Subcutaneous adipose tissue (tissue), 4 donors: ENCODE data around the gene GGT5. TPM values are rescaled to one million over a fixed set of nuclear protein-coding genes. Genes with fewer than 3 reads are reported as not detected.

Experiments
- CTCF ChIP-seq: fragments of 450-650 bp; IDR thresholded peaks from one replicate; pipeline ENCODE4 v1.5.1; 2016; ENCODE audit warnings: low read depth, mild to moderate bottlenecking, control low read depth, antibody characterized with exemption, moderate library complexity
- total RNA-seq, 4 donors: library from RNA; depleted of rRNA; stranded (reverse); fragments of >200 nt; gene quantifications; one replicate each; pipeline ENCODE4 v1.1.0, GENCODE V29; 2016

Gene GGT5
- total RNA-seq, 4 donors from 2014 or later: 55.9 to 111 (median 64.6) TPM

DNA sequence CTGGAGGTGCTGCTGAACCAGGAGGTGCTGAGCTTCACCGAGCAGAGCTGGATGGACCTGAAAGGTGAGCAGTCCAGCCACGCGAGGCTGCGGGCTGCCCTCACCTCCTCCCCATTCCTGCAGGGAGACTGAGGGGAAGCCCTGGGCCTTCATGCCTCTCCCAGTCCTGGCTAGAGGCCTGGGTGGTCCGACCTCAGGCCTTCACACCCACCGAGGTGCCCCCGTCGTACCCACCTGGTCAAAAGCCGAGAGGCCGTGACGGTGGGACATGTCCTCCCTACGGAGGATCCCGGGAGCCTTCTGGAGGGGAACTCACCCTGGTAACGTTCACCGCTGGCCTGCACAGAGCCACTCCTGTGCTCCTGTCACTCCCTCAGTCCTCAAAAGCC is 58.5 kb downstream of the GGT5 start:
- TF ChIP-seq CTCF: no peak

DNA sequence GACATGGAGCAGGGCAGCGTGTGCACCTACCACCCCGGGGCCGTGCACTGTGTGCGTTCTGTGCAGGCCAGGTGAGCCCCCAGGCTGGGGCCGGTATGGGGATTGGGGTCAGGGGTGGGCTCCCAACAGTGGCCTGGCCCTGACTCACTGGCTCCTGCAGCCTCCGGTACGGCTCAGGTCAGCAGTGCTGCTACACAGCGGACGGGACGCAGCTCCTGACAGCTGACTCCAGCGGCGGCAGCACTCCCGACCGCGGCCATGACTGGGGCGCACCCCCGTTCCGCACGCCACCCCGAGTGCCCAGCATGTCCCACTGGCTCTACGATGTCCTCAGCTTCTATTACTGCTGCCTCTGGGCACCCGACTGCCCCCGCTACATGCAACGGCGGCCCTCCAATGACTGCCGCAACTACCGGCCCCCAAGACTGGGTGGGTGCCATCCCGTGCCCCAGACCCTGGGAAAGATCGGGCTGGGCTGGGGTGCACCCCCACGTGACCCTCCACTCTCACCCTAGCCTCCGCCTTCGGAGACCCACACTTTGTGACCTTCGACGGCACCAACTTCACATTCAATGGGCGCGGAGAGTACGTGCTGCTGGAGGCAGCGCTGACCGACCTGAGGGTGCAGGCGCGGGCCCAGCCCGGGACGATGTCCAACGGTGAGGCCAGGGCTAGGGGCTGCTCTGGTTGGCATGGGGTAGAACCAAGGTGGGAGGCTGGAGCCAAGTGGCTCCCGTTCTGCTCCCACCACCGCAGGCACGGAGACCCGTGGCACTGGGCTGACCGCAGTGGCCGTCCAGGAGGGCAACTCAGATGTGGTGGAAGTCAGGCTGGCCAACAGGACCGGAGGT is 59.2 kb downstream of the GGT5 start:
- TF ChIP-seq CTCF: no peak

GRCh38 chr22:24185001-24185500 is 59.8 kb downstream of the GGT5 start:
- TF ChIP-seq CTCF: no peak

- no peak for TF ChIP-seq CTCF
Measured at GRCh38 chr22:24184057-24184798, 60.7 kb downstream of the GGT5 start.

DNA sequence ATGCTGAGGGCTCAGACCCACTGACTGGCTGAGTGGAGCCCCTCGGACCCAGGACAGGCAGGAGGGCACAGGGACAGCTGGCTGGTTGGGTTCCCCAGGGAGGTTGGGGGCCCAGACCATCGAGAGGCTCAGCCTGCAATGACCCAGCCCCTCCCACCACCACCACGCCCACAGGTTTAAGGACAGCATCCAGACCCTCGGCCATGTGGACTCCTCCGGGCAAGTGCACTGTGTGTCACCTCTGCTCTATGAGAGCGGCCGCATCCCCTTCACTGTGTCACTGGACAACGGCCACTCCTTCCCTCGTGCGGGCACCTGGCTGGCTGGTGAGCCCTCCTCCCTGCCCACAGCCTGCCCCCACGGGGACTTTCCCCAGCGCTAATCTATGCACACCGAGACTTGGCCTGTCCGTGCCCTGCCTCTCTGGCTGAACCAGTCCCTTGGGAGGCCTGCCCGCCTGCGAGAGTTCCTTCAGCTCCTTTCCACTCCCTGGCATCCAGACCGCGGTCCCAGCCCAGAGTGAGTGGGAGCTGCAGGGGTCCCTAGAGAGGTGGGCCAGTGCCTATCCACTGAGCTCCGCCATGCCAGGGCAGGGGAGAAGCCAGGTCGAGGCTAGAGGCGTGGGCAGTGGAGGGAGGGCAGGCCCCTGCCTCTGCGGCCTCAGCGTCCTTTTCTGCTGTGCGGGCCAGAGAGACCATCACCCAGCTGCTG is 61.4 kb downstream of the GGT5 start:
- no peak for TF ChIP-seq CTCF

DNA sequence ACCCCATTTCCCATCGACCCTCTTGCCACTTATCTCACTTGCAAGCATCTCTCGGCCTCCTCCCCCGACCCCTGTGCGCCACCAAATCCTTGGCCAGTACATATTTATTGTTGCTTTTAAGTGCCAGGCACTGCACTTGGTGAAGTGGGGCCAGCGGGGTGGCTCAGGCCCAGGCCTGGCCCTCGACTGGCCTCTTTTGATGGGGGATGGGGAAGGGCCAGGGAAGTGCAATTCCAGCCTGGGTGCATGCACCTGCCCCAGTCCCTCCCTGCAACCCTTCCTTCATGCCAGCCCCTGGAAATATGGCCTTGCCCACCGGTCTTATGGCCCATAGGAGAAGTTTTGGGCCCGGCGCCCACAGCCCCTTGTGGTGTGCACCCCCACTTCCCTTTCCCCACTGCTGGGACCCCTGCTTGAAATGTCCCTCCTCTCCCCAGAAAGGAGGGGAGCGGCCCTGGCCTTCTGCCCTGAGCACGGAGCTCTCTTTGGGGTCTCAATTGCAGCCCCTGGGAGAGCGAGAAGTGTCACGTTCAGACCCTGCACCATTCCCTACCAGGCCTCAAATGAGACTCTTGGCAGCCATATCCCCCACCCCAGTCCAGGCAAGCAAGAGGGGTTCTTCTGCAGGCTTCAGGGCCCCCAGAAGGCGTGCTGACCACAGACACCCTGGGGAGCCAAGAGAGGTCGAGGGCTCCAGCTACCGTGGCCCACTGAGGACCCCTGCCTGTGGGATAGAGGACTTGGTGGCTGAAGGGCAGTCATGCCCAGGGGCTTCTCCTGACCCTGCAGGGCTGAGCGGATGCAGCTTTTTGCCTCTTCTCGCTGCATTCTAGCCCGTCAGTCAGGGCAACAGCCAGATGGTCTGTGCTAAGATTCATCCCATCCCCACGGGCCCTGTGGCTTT is 62.6 kb downstream of the GGT5 start:
- TF ChIP-seq CTCF: no peak
